ENCODE results near the gene EIF4G2.
"Not testable (repeated sequence)": the region's sequence is repeated elsewhere in the genome, so short reads cannot be mapped to it uniquely, and the experiment has no call there.

Gene EIF4G2

DNA sequence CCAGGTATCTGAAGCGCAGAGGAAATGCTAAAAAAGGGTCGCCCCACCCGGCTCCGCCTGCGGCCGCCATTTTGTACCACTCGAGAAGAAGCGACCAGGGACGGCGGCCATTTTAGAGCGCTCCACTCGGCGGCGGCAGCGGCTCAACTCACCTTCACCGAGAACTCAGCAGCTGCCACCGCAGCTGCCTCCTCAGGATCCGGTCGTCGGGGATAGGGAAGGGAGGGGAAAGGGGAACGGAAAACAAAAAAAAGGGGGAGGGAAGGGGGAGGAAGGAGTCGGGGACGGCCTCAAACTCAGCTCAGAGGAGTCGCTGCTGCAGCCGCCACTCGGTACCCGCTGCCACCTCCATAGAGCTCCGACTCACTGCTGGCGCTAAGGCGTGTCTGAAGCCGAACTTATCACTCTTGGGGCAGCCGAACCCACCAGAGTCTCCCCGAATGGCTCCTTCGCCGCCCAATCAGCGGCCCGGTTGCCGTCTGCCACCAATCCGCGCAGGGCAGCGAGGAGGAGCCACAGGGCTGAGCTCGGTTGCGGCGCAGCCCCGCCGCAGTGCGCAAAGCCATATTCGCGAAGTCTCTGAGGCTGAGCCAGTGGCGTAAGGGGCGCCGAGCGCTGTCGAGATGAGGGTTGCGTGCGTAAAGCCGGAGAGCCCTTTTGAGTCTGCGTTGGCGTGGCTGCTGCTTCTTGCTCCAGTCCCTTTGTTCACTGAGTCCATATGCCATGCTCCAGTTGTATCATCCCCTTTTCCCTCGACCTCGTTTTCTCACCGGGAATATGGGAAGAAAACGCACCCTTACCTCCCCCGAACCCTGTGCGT is at the start of gene EIF4G2:
TSS of gene EIF4G2 (minus strand) at position 374 of the 820 bp plus-strand sequence.
- in situ Hi-C loops (cut with MboI; ENCODE audit: low sequenced_read_pairs), result no loop called here

GRCh38 chr11:10857709-10858438 is 49.1 kb upstream of the EIF4G2 start, which contains the start of gene ZBED5:
Gene ZBED5 (minus strand): TSS chr11:10858053. CDS start chr11:10854945, 3,108 bp downstream.
- in situ Hi-C loops (cut with MboI; ENCODE audit: low sequenced_read_pairs), result no loop called here

DNA sequence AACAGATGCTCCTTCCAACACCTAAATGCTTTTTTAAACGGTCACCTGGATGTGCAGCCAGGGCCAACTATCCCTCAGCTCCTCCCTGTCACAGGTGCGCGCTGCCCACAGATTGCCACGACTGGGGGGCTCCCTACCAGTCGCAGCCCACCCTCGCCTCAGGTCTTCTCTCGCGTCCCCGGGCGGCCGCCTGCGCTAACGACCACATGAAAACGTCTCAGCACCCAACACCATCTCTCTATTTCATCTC is 48.7 kb upstream of the EIF4G2 start:
- in situ Hi-C loops (cut with MboI; ENCODE audit: low sequenced_read_pairs), result no loop called here

DNA sequence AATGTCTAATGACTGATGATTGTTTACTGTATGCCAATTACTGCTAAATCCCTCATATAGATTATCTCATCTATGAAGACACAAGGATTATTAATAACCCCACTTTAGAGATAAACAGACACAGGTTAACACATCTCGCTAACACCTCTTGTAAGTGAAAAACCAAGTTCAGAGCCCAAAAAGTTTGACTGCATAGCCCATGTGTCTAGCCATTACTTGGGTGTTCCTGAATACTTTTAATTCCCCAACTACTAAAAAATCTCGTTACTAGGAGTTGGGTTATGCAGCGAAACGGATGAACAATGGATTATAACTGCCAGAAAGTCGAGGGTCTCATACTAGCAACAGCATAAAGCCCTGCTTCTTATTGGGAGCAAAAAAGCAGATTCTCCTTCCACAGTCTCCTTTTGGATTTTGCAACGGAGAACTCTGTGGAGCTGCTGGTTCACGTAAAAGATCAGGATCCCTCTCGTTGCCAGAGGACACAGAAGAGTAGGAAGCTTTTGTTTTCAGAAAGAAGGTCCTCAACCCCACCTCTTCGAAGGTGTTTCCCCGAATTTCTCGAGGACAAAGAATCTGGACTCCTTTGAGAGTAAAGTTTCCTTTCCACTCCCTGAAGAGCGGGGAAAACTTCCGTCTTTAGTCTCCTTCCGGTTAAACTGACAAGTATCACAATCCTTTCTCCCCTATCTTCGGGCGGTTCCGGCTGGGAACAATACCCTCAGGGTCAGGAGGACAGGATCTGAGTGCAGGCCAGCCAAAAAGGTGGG is 48.1 kb upstream of the EIF4G2 start:
- in situ Hi-C loops (cut with MboI; ENCODE audit: low sequenced_read_pairs), result no loop called here

DNA sequence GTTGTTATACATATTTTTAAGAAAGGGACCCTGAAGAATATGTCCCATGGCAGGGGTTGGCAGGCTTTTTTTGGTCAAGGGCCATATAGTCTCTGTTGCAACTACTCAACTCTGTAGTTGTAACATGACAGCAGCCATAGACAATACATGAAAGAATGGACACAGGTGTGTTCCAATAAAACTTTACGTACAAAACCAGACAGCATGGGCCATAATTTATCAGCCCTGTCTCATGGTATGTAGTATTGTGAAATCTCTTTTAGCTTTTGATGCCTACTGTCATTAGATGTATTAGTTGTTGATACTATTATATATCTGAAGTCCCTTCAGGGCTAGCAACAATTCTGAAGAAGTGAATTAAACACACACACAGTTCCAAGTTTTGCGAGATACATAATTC is 46.6 kb upstream of the EIF4G2 start:
- in situ Hi-C loops (cut with MboI; ENCODE audit: low sequenced_read_pairs), result no loop called here

DNA sequence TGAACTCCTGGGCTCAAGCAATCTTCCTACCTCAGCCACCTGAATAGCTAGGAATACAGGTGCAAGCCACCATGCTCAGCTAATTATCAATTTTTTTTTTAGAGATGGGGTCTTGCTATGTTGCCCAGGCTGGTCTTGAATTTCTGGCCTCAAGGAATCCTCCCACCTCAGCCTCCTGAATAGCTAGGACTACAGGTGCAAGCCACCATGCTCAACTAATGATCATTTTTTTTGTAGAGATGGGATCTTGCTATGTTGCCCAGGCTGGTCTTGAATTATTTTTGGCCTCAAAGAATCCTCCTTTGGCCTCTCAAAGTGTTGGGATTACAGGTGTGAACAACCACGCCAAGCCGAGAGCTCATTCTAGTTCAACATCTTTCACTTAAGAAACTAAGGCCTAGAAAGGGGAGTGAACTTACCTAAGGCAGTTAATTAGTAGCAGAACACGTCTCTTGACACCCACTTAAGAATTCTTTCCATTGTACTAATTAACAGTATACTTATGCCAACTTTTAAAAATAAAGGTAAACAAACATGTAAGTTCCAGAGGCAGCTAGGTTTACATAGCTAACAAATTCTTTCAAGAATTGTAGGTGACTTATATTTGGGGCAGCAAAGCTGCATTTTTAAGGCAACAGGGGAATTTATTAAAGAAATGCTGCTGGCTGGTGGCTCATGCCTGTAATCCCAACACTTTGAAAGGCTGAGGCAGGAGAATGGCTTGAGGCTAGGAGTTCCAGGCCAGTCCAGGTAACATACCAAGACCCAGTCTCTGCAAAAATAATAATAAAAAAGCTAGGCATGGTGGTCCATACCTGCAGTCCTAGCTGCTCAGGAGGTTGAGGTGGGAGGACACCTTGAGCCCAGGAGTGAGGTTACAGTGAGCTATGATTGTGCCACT is 39.5 kb upstream of the EIF4G2 start:
- in situ Hi-C loops (cut with MboI; ENCODE audit: low sequenced_read_pairs), result no loop called here

GRCh38 chr11:10846660-10847059 is 37.9 kb upstream of the EIF4G2 start:
- in situ Hi-C loops (cut with MboI; ENCODE audit: low sequenced_read_pairs), result no loop called here

DNA sequence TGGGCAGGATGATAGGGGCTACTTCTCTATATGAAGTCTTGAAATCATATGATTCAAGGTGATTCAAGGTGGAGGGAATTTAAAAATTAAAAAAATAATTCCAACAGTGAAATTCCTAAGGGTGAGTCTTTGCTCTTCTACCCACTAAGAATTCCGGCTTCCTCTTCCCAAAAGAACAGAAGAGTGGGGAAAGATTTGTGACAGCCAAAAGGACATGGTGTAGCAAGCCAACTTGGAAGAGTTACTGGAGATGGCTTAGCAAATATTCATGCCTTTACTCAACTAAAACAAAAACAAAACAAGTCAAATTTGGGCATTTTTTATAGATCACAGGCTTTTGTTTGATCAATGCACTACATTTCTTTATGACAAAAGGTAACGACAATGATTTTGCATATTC is 36.9 kb upstream of the EIF4G2 start:
- in situ Hi-C loops (cut with MboI; ENCODE audit: low sequenced_read_pairs), result no loop called here

- in situ Hi-C loops (cut with MboI; ENCODE audit: low sequenced_read_pairs), result no loop called here
Observed at GRCh38 chr11:10844796-10845195, 36.1 kb upstream of the EIF4G2 start.

DNA sequence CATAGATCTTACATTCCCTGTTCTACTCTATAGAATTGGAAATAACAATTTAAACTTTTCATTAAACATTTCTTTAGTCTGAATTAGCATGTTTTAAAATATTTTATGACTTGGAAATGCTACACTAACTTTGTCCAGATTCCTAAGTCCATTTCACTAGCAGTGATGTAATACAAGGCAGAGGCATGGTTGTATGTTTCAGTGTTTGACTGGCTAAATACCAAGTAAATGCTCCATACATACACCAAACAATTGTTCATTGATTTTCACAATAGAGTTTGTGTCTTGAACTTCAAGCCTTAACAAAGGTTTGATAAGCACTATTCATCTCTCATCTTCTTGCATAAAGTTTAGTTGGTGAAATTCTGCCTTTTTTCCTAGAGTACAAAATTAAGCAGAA is 35.6 kb upstream of the EIF4G2 start:
- in situ Hi-C loops (cut with MboI; ENCODE audit: low sequenced_read_pairs), result no loop called here

DNA sequence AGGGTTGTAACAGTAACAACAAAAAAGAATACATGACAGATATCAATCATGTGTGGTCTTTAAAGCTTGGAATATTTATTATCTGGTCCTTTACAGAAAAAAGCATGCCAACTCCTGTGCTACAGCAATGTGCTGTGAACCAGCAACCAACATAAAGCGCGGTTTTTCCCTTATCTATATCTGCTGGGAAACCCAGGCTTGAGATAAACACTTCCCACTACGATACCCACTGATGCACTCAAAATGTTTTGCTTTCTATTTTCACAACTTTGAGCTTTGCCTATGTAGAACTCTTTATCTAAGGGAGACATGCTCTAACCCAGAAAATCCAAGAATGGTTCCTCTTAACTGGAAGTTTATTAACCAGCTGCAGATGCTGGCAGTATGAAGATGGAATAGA is 30.2 kb upstream of the EIF4G2 start:
- in situ Hi-C loops (cut with MboI; ENCODE audit: low sequenced_read_pairs), result no loop called here

DNA sequence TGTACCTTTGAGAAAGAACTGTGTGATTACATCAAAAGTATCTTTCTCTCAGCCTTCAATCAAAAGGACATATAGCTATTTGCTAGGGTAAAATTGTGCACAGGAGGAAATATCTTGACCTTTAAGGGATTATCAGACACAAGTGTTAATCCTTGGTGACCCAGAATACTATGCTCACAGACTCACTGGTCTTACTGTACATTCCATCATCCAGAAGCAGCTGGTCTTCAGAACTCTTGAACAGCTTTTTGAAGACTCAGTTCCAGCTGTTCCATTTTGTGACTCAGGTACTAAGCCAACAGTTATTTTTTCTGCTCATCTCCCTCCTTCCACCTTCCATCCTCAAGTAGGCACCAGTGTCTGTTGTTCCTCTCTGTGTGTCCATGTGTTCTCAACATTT is 29.4 kb upstream of the EIF4G2 start:
- in situ Hi-C loops (cut with MboI; ENCODE audit: low sequenced_read_pairs), result no loop called here

GRCh38 chr11:10836884-10837283 is 28.2 kb upstream of the EIF4G2 start:
- in situ Hi-C loops (cut with MboI; ENCODE audit: low sequenced_read_pairs), result not testable (repeated sequence)

DNA sequence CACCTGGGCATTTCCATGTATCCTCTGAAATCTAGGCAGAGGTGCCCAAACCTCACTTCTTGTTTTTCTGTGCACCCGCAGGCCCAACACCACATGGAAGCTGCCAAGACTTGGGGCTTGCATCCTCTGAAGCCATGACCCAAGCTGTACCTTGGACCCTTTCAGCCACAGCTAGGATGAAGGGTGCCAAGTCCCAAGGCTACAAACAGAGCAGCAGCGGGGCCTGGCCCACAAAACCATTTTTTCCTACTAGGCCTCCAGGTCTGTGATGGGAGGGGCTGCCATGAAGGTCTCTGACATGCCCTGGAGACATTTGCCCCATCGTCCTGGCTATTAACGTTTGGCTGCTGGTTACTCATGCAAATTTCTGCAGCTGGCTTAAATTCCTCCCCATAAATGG is 20.4 kb upstream of the EIF4G2 start:
- in situ Hi-C loops (cut with MboI; ENCODE audit: low sequenced_read_pairs), result no loop called here

DNA sequence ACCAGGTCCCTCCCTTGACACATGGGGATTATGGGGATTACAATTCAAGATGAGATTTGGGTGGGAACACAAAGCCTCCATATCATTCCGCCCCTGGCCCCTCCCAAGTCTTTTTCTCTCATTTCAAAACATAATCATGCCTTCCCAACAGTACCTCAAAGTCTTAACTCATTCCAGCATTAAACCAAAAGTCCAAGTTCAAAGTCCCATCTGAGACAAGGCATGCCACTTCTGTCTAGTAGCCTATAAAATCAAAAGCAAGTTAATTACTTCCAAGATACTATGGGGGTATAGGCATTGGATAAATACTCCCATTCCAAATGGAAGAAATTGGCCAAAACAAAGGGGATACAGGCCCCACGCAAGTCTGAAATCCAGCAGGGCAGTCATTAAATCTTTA is 19.7 kb upstream of the EIF4G2 start:
- in situ Hi-C loops (cut with MboI; ENCODE audit: low sequenced_read_pairs), result no loop called here

GRCh38 chr11:10824888-10825287 is 16.2 kb upstream of the EIF4G2 start:
- in situ Hi-C loops (cut with MboI; ENCODE audit: low sequenced_read_pairs), result no loop called here

- in situ Hi-C loops (cut with MboI; ENCODE audit: low sequenced_read_pairs), result no loop called here
Observed at GRCh38 chr11:10823152-10823579, 14.4 kb upstream of the EIF4G2 start.

DNA sequence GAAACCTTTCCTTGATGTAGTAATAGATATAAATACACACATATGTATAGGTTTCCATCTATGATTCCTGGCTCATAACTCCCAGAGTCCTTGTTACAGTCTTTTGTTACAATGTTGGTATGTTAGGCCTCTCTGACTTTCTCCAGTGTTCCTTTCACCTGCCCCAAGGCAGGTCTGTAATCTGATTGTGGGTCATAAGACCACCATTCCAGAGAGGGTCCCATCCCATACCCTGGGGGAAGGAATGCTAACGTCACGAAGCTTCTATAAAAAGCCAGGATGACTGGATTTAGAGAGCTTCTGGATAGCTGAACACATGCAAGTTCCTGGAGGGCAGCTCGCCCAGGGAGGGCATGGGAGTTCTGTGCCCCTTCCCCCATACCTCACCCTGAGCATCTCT is 13.8 kb upstream of the EIF4G2 start:
- in situ Hi-C loops (cut with MboI; ENCODE audit: low sequenced_read_pairs), result not testable (repeated sequence)

DNA sequence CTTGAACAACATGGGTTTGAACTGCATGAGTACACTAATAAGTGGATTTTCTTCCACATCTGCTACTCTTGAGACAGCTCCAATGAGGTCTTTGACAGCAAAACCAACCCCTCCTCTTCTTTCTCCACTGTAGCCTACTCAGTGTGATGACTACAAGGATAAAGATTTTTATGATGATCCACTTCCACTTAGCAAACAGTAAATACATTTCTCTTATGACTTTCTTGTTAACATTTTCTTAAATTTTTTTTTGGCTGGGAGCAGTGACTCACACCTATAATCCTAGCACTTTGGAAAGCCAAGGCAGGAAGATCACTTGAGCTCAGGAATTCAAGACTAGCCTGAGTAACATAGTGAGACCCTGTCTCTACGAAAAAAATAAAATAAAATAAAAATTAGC is 9.9 kb upstream of the EIF4G2 start:
- in situ Hi-C loops (cut with MboI; ENCODE audit: low sequenced_read_pairs), result no loop called here

GRCh38 chr11:10813945-10814344 is 5.2 kb upstream of the EIF4G2 start:
- in situ Hi-C loops (cut with MboI; ENCODE audit: low sequenced_read_pairs), result no loop called here

Data from hTERT RPE-1 (cell line).